ENCODE data around the gene PIGK. TPM values are rescaled to one million over a fixed set of nuclear protein-coding genes. Genes with fewer than 3 reads are reported as not detected.
"Not testable (repeated sequence)": the region's sequence is repeated elsewhere in the genome, so short reads cannot be mapped to it uniquely, and the experiment has no call there.

The PIGK gene
- total RNA-seq, 2 experiments from 2014 or later: 21.4 to 23.1 TPM

DNA sequence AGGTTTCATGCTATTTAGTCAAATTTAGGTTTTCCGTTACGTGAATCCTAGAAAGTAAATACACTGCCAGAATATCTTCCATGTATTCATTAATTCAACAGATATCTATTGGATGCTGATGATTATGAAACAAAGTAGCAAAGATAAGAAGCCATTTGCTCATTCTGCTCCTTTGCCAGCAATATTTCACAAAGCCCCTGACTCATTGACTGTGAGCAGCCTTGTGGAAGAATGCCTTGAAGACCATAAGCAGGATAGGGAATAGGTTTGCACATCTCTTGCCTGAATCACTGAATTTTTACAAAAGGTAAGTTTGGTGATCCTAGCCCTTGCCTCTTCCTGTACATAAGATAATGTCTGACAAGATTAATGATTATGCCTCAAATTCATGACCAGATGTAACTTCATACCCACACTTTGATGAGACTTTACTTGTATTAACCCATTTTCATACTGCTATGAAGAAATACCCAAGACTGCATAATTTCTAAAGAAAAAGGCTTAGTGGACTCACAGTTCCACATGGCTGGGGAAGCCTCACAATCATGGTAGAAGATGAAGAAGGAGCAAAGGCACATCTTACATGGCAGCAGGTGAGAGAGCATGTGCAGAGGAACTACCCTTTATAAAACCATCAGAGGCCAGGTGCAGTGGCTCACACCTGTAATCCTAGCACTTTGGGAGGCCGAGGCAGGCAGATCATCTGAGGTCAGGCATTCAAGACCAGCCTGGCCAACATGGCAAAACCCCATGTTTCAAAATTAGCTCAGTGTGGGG lies 1.6 kb upstream of the PIGK start:
- H3K36me3 Mint-ChIP-seq: peaks cover 31% of the 10 kb centered on the region
- no peak overlapping the region for H3K27ac Mint-ChIP-seq
- H3K9me3 Mint-ChIP-seq: peaks cover 1% of the 10 kb centered on the region
- peak overlapping the region; percentile 59 for H3K4me3 Mint-ChIP-seq
- no peak for DNase-seq
- no peaks in the 10 kb centered on the region for H3K27me3 Mint-ChIP-seq
- H3K4me1 Mint-ChIP-seq: peaks cover 22% of the 10 kb centered on the region

DNA sequence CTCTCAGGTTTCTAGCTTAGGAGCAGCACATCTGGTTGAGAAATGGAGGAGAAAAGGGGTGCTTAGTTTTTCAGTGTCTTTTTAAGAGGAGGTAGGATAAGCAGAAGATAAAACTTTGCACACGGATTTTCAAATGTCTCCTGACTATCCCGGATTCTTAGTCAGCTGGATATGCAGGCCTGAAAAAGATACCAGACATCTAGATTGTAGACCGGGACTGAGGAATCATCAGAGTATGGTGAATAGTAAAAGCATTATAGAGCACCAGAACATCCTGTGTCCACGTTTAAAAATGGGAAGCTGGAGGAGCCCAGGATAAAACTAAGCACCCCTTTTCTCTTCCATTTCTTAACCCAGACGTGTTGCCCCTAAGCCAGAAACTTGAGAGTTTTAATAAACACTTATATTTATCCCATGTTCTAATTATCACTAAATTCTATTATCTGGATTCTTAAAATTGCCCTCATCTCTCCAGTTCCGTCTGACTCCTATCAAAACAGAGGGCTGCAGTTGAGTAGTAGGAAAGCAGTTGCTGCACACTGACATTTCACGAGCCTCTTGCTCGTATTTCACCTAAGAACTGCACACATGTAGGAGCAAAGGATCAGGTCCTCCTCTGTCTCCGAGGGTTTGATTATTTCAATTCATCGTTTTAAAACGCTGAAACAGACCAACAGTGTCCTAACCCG lies 609 bp downstream of the PIGK start:
- Mint-ChIP-seq H3K27ac (peak overlapping the region; percentile 90), H3K4me1 (peaks cover 39% of the 10 kb centered on the region), H3K9me3 (peaks cover 1% of the 10 kb centered on the region), H3K4me3 (peak overlapping the region; percentile 94), H3K36me3 (peaks cover 29% of the 10 kb centered on the region), H3K27me3 (no peaks in the 10 kb centered on the region)
- no peak for DNase-seq

DNA sequence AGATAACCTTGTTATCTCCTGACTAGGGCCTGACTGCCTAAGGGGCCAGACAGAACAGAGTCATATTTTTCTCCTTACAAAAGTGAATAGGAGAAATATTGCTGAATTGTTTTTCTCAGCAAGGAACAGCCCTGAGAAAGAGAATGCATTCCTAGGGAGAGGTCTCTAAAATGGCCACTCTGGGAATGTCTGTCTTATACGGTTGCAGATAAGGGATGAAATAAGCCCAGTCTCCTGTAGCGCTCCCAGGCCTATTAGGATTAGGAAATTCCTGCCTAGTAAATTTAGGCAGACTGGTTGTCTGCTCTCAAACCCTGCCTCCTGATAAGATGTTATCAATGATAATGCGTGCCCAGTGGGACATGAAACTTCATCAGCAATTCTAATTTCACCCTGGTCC lies 15.2 kb downstream of the PIGK start:
- H3K9me3 Mint-ChIP-seq, H3K4me3 Mint-ChIP-seq, H3K27ac Mint-ChIP-seq, H3K4me1 Mint-ChIP-seq, DNase-seq, H3K27me3 Mint-ChIP-seq: not testable (repeated sequence)
- peaks cover 34% of the 10 kb centered on the region for H3K36me3 Mint-ChIP-seq

DNA sequence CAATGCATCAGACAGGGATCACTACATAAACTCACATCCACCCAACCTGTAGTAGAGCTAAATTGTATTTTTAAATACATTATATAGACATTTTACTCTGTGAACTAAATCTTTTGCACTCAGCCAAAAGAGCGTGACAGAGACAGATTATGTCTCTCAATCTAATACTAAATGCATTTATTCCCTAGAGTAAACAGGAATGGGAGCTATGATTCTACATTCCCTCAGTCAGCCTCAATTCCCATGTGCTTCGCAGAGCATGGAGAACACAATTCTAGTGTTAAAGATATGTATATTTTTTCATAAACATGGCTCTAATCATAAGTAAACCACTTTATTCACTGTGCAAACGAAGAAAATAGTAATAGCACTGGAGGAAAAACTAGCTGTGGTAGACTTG lies 16.5 kb downstream of the PIGK start:
- peaks cover 7% of the 10 kb centered on the region for H3K4me1 Mint-ChIP-seq
- DNase-seq: no peak
- H3K27me3 Mint-ChIP-seq: no peaks in the 10 kb centered on the region
- H3K9me3 Mint-ChIP-seq: peaks cover 7% of the 10 kb centered on the region
- no peak overlapping the region for H3K4me3 Mint-ChIP-seq
- H3K36me3 Mint-ChIP-seq: peaks cover 32% of the 10 kb centered on the region
- no peak overlapping the region for H3K27ac Mint-ChIP-seq

DNA sequence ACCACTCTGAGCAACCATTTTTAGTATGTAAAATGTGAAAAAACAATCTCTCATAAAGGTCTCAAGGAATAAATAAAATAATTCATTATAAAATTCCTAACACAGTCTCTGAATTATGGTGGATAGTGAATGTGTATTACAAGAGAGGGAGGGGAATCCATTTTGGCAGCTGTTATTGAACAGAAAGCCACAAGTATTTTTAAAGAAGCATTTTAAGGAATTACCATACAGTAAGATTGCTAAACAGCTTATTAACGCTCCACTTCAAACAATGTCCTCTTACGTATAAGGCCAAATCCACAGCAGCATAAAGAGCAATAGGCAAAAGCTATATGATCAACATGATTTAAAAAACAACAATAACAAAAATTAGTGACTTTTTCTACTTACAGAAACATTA lies 18.4 kb downstream of the PIGK start:
- Mint-ChIP-seq H3K4me3 (no peak overlapping the region), H3K4me1 (peaks cover 10% of the 10 kb centered on the region), H3K36me3 (peaks cover 38% of the 10 kb centered on the region), H3K27me3 (no peaks in the 10 kb centered on the region), H3K9me3 (peaks cover 7% of the 10 kb centered on the region), H3K27ac (no peak overlapping the region)
- DNase-seq: no peak

DNA sequence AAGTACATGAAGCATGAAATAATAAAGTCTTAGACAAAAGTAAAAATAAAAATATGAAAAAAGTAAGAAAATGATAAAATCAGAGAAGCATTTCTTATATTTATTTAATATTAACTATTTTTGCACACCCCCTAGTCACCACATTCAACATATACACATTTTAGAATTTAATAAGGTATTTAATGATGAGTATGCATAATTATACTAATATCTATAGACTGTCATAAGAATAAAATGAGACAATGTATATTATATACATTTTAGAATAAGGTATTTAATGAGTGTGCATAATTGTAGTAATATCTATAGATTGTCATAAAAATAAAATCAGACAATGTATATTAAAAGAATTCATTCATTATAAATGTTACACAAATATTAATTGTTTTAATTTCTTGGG lies 18.9 kb downstream of the PIGK start:
- Mint-ChIP-seq H3K9me3 (peaks cover 7% of the 10 kb centered on the region), H3K27me3 (no peaks in the 10 kb centered on the region), H3K4me3 (no peak overlapping the region), H3K36me3 (peaks cover 33% of the 10 kb centered on the region), H3K4me1 (peaks cover 10% of the 10 kb centered on the region), H3K27ac (no peak overlapping the region)
- DNase-seq: no peak

DNA sequence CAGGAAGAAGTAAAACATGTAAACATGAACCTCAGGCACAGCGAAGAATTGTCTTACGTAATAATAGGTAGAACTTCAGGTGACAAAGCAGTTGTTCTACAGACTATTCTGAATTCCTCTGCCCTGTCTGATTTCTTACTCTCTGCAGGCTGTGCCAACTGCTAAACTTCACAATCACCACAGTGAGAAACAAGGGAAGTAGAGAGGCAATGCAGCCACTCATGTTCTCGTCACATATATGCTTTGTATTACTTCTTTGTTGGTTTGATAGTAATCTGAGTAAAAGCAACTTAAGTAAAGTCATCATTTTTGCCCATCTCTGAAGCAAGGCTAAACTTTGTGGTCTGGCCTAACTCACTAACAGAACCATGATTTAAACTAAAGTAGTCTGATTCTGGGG lies 21.9 kb downstream of the PIGK start:
- no peak overlapping the region for H3K4me3 Mint-ChIP-seq
- no peaks in the 10 kb centered on the region for H3K27me3 Mint-ChIP-seq
- H3K27ac Mint-ChIP-seq: no peak overlapping the region
- DNase-seq: no peak
- no peaks in the 10 kb centered on the region for H3K9me3 Mint-ChIP-seq
- H3K36me3 Mint-ChIP-seq: peaks cover 29% of the 10 kb centered on the region
- peaks cover 14% of the 10 kb centered on the region for H3K4me1 Mint-ChIP-seq

DNA sequence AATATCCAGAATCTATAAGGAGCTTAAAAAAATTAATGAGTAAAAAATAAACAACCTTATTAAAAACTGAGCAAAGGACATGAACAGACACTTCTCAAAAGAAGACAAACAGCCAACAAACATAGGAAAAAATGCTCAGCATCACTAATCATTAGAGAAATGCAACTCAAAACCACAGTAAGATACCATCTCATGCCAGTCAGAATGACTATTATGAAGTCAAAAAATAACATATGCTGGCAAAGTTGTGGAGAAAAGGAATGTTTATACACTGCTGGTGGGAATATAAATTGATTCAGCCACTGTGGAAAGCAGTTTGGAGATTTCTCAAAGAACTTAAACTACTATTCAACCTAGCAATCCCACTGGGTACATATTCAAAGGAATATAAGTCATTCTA lies 25.3 kb downstream of the PIGK start:
- no peak for DNase-seq
- Mint-ChIP-seq H3K27me3 (no peaks in the 10 kb centered on the region), H3K27ac (no peak overlapping the region), H3K36me3 (peaks cover 24% of the 10 kb centered on the region), H3K9me3 (peaks cover 3% of the 10 kb centered on the region), H3K4me3 (no peak overlapping the region), H3K4me1 (peaks cover 13% of the 10 kb centered on the region)

DNA sequence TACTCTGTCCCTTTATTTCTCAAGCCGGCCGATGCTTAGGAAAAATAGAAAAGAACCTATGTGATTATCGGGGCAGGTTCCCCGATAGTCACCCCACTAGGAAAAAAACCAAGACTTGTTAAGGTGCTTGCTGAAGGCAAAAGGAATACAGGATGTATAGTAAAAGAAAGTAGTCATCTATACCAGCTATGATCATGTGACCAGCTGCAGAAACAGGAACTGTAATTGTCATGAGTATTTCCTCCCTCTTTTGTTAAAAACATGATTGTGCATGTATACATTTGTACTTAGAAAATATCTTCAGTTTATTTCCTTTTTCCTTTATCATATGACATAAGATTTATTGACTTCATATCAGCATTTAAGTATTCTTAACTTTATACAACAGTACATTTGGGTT lies 30.5 kb downstream of the PIGK start:
- H3K36me3 Mint-ChIP-seq: peaks cover 26% of the 10 kb centered on the region
- DNase-seq: no peak
- H3K4me3 Mint-ChIP-seq: no peak overlapping the region
- peaks cover 6% of the 10 kb centered on the region for H3K4me1 Mint-ChIP-seq
- peaks cover 10% of the 10 kb centered on the region for H3K9me3 Mint-ChIP-seq
- no peak overlapping the region for H3K27ac Mint-ChIP-seq
- no peaks in the 10 kb centered on the region for H3K27me3 Mint-ChIP-seq

DNA sequence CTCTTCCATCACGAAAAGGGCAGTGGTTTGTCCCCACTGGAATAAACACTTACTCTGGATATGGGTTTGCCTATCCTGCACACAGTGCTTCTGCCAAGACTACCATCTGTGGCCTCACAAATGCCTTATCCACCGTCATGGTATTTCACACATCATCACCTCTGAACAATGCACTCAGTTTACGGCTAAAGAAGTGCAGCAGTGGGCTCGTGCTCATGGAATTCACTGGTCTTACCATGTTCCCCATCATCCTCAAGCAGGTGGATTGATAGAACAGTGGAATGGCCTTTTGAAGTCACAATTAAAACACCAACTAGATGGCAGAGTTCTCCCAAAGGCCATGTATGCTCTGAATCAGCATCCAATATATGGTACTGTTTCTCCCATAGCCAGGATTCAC lies 32.3 kb downstream of the PIGK start:
- H3K4me1 Mint-ChIP-seq, H3K4me3 Mint-ChIP-seq, H3K27me3 Mint-ChIP-seq, DNase-seq, H3K27ac Mint-ChIP-seq: not testable (repeated sequence)
- H3K36me3 Mint-ChIP-seq: peaks cover 27% of the 10 kb centered on the region
- peaks cover 10% of the 10 kb centered on the region for H3K9me3 Mint-ChIP-seq

DNA sequence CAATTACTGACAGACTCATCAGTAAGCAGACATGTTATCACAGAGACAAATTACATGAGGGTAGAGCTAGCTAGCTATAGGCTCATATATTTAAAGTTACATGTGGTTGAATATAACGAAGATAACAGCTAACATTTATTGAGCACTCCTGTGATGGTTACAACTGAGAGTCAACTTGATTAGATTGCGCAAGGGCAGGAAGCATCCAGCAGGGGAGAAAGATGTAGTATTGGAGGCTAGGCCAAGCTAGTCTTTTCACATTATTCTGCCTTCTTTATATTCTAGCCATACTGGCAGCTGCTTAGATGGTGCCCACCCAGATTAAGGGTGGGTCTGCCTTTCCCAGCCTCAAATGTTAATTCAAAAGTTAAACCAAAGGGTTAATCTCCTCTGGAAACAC lies 37.1 kb downstream of the PIGK start:
- H3K36me3 Mint-ChIP-seq: peaks cover 31% of the 10 kb centered on the region

DNA sequence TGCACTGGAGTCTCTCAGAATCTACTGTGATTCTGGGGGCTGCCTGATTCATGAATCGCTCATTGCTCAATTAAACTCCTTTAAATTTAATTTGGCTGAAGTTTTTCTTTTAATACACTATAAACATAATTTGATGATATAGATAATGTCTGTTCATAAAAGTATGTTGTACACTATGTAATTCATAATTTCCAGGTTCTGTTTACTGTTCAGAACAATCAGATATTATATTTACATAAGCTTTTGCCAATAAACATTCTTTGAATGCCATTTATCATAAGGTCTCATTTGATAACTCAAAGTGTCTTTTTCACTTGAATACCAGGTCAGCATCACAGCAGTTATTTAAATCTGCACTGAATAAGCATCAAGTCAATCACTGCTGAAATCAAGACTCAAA lies 39.6 kb downstream of the PIGK start:
- Mint-ChIP-seq H3K4me3 (no peak overlapping the region), H3K27ac (no peak overlapping the region), H3K27me3 (no peaks in the 10 kb centered on the region), H3K4me1 (no peaks in the 10 kb centered on the region), H3K36me3 (peaks cover 33% of the 10 kb centered on the region), H3K9me3 (peaks cover 11% of the 10 kb centered on the region)
- DNase-seq: no peak

More for the DNA sequence above, 37.1 kb downstream of the PIGK start:
- no peak for DNase-seq
- no peak overlapping the region for H3K4me3 Mint-ChIP-seq
- H3K27me3 Mint-ChIP-seq: no peaks in the 10 kb centered on the region
- H3K4me1 Mint-ChIP-seq: no peaks in the 10 kb centered on the region
- peaks cover 9% of the 10 kb centered on the region for H3K9me3 Mint-ChIP-seq
- no peak overlapping the region for H3K27ac Mint-ChIP-seq

DNA sequence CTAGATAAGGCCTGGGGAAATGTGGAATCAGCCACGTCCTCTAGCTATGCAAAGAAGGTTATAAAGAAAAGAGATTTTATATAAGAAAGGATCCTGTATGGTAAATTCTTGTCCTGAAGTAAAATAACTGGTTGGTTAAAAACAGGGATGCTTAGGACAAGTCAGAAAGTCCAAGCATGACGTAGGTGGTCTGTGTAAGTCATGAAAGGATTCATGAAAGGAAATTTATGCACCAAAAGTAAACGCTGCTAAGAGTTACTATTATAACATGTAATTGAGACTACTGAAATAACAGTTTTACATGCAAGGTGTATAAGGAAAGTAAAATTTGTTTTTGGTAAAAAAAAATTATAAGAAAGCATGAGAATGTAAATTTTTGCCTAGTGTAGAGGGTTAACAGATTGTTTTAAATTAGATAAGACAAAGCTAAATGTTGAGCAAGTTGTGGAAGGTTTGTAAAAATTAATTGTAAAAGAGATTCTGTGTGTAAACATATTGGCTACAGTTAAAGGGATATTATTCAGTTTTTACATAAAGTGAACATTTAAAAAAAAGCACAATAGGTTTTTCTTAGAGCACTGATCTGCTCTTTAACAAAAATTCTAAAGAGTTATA lies 43.9 kb downstream of the PIGK start:
- Mint-ChIP-seq H3K4me3 (no peak overlapping the region), H3K27me3 (no peaks in the 10 kb centered on the region), H3K4me1 (peaks cover 4% of the 10 kb centered on the region), H3K36me3 (peaks cover 55% of the 10 kb centered on the region), H3K9me3 (peaks cover 23% of the 10 kb centered on the region), H3K27ac (no peak overlapping the region)
- DNase-seq: no peak

DNA sequence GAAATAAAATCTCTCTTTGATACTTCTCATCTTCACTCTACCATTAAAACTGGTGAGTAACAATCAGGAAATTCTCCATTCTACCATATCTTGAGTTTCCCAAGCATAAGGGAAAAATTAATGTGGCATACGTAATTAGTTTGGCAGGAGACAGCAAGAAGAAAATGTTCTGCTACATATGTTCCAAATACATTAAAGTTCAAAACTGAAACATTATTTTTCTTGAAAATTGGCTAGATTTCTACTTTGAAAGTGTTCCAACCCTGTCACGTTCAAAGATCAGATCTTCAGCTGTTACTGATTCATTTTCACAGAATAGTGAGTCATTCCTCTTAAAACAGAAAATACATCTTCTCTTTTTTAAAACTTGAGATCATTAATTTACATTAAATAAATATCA lies 48.5 kb downstream of the PIGK start:
- Mint-ChIP-seq H3K27me3 (no peaks in the 10 kb centered on the region), H3K4me3 (no peak overlapping the region), H3K36me3 (peaks cover 47% of the 10 kb centered on the region), H3K27ac (peak overlapping the region; percentile 70), H3K9me3 (peaks cover 19% of the 10 kb centered on the region), H3K4me1 (peaks cover 22% of the 10 kb centered on the region)
- no peak for DNase-seq

DNA sequence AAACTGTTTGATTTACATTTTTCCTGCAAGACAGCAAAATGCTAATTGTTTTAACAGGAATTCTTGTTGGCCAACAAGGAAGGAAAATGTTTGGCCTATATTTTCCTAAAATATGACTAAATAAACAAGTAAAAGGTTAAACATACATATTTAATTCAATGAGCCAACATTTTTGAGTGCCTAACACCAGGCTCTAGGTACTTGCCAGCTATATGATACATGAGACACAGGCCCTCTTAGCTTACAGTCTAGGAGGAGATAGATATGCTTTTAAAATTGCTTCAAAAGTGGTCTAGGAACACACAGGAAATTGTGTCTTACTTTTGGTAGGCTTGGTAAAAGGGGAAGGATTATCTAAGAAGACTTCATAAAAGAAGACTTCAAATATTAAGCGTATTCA lies 50.9 kb downstream of the PIGK start:
- Mint-ChIP-seq H3K4me1 (peaks cover 23% of the 10 kb centered on the region), H3K4me3 (no peak overlapping the region), H3K36me3 (peaks cover 34% of the 10 kb centered on the region), H3K27ac (no peak overlapping the region), H3K9me3 (peaks cover 12% of the 10 kb centered on the region), H3K27me3 (no peaks in the 10 kb centered on the region)
- no peak for DNase-seq

All from activated naive CD8-positive, alpha-beta T cell treated with anti-CD3 and anti-CD28 coated beads for 36 hours (primary cell).